Osteoblast (primary cell): Measurements from ENCODE around the gene IQCM. TPM values are rescaled to one million over a fixed set of nuclear protein-coding genes. Genes with fewer than 3 reads are reported as not detected.
"Not testable (repeated sequence)": the region's sequence is repeated elsewhere in the genome, so short reads cannot be mapped to it uniquely, and the experiment has no call there.

Experiments used
- DNase-seq: peaks from one replicate; pipeline ENCODE4 v3.0.0; 2011; ENCODE audit warnings: low spot score, mixed read lengths; ENCODE audit not compliant: insufficient read length; ENCODE audit errors: missing footprints
- H2AFZ ChIP-seq: 2 replicates; pipeline ENCODE4 v1.6.0; 2011; ENCODE audit warnings: mild to moderate bottlenecking, low read length
- H3K27ac ChIP-seq: 2 replicates; pipeline ENCODE4 v1.5.1; 2011; ENCODE audit warnings: mild to moderate bottlenecking, low read depth, low read length, moderate library complexity
- H3K27me3 ChIP-seq: 2 replicates; pipeline ENCODE4 v1.6.0; 2012; ENCODE audit warnings: mild to moderate bottlenecking, control low read depth, inconsistent platforms, low read length, moderate library complexity; ENCODE audit not compliant: insufficient read depth
- H3K36me3 ChIP-seq: 2 replicates; pipeline ENCODE4 v1.5.1; 2011; ENCODE audit warnings: mild to moderate bottlenecking, low read length, control low read depth, moderate library complexity; ENCODE audit not compliant: insufficient read depth
- H3K4me1 ChIP-seq: 2 replicates; pipeline ENCODE4 v1.5.1; 2011; ENCODE audit warnings: mild to moderate bottlenecking, low read length, control low read depth, moderate library complexity; ENCODE audit not compliant: insufficient read depth
- H3K4me2 ChIP-seq: 2 replicates; pipeline ENCODE4 v1.6.0; 2011; ENCODE audit warnings: mild to moderate bottlenecking, low read length; ENCODE audit not compliant: insufficient read depth
- H3K4me3 ChIP-seq: fragments of 200-600 bp; sonication (generic); 3 replicates; pipeline ENCODE4 v1.5.1; 2012; ENCODE audit warnings: mild to moderate bottlenecking, low read length, inconsistent platforms; ENCODE audit not compliant: insufficient read depth
- H3K79me2 ChIP-seq: 2 replicates; pipeline ENCODE4 v1.6.0; 2012; ENCODE audit warnings: mild to moderate bottlenecking, low read length, control low read depth, inconsistent platforms; ENCODE audit not compliant: insufficient read depth
- H3K9me3 ChIP-seq: 2 replicates; pipeline ENCODE4 v1.5.1; 2011; ENCODE audit warnings: low read depth, low read length, control low read depth
- H4K20me1 ChIP-seq: 2 replicates; pipeline ENCODE4 v1.6.0; 2012; ENCODE audit warnings: mild to moderate bottlenecking, low read length, control low read depth; ENCODE audit not compliant: insufficient read depth
- CTCF ChIP-seq: IDR thresholded peaks from 2 replicates; pipeline ENCODE4 v1.5.1; 2011; ENCODE audit warnings: mild to moderate bottlenecking, low read depth, low read length, moderate library complexity; ENCODE audit errors: extremely low read depth
- total RNA-seq: library from RNA; depleted of rRNA; stranded (reverse); fragments of >200 nt; gene quantifications from 2 replicates; pipeline ENCODE4 v1.2.3, GENCODE V29; 2012

IQCM gene
- total RNA-seq, 1 donor, result not detected

- Histone ChIP-seq H4K20me1 (no peaks in the 10 kb centered on the region), H3K79me2 (no peaks in the 10 kb centered on the region), H3K4me2 (no peak overlapping the region), H2AFZ (no peak overlapping the region), H3K4me3 (no peak overlapping the region), H3K9me3 (no peaks in the 10 kb centered on the region), H3K27me3 (no peaks in the 10 kb centered on the region), H3K27ac (no peak overlapping the region), H3K36me3 (no peaks in the 10 kb centered on the region), H3K4me1 (no peaks in the 10 kb centered on the region)
- DNase-seq, result no peak
- no peak for TF ChIP-seq CTCF
These were observed 303.1 kb downstream of the IQCM start for GRCh38 chr4:149512501-149512900.

- no peak for DNase-seq
- TF ChIP-seq CTCF, result no peak
These were observed 303.9 kb downstream of the IQCM start for GRCh38 chr4:149511558-149512298.

GRCh38 chr4:149507309-149507708 lies 308.3 kb downstream of the IQCM start:
- H3K27me3 ChIP-seq, H3K4me2 ChIP-seq, DNase-seq, H3K79me2 ChIP-seq, H3K27ac ChIP-seq, H3K9me3 ChIP-seq, H2AFZ ChIP-seq, H4K20me1 ChIP-seq, H3K4me1 ChIP-seq, H3K4me3 ChIP-seq, H3K36me3 ChIP-seq: not testable (repeated sequence)

More at GRCh38 chr4:149511558-149512298, 303.9 kb downstream of the IQCM start:
- no peaks in the 10 kb centered on the region for H3K9me3 ChIP-seq
- no peak overlapping the region for H3K4me2 ChIP-seq
- H3K27ac ChIP-seq, result no peak overlapping the region
- no peaks in the 10 kb centered on the region for H3K4me1 ChIP-seq
- no peaks in the 10 kb centered on the region for H4K20me1 ChIP-seq
- H2AFZ ChIP-seq, result no peak overlapping the region
- H3K36me3 ChIP-seq, result no peaks in the 10 kb centered on the region
- H3K4me3 ChIP-seq, result no peak overlapping the region
- no peaks in the 10 kb centered on the region for H3K27me3 ChIP-seq
- H3K79me2 ChIP-seq, result no peaks in the 10 kb centered on the region

GRCh38 chr4:149500806-149501205 lies 314.8 kb downstream of the IQCM start:
- H3K36me3 ChIP-seq, result no peaks in the 10 kb centered on the region
- no peak overlapping the region for H2AFZ ChIP-seq
- TF ChIP-seq CTCF, result no peak
- no peak overlapping the region for H3K4me2 ChIP-seq
- DNase-seq, result no peak
- H3K4me1 ChIP-seq, result no peaks in the 10 kb centered on the region
- H3K27me3 ChIP-seq, result no peaks in the 10 kb centered on the region
- no peak overlapping the region for H3K27ac ChIP-seq
- no peak overlapping the region for H3K4me3 ChIP-seq
- H4K20me1 ChIP-seq, result no peaks in the 10 kb centered on the region
- H3K79me2 ChIP-seq, result no peaks in the 10 kb centered on the region
- no peaks in the 10 kb centered on the region for H3K9me3 ChIP-seq
